A549 (cell line): ENCODE measurements around the gene TRAPPC2L. TPM values are rescaled to one million over a fixed set of nuclear protein-coding genes. Genes with fewer than 3 reads are reported as not detected.

Source experiments
- ATAC-seq, 2 experiments: fragments of 200-7000 bp in 1 of 2; fragments of >200 bp in 1 of 2; cut with Nextera tagmentation in 1 of 2; cut with Tn5 transposase in 1 of 2; 3 replicates each; pipeline versions ENCODE4 v1.8.0 to v1.9.1; 2018 to 2020; ENCODE audit warnings: mild to moderate bottlenecking in 1 of 2, moderate library complexity in 1 of 2
- CTCF ChIA-PET: fragments of 300-600 bp; sonication (Branson Sonifier 250); formaldehyde crosslinking; extraction: SDS; loops from one replicate; lab custom pipeline; 2021; ENCODE audit warnings: antibody characterized with exemption, inconsistent platforms; lab: Yijun Ruan, JAX
- POLR2A ChIA-PET: fragments of 350-600 bp; formaldehyde crosslinking; extraction: SDS; loops from one replicate; lab custom pipeline; 2021; ENCODE audit warnings: antibody characterized with exemption, inconsistent platforms; lab: Yijun Ruan, JAX
- DNase-seq, 2 experiments: peaks; one replicate each; pipeline versions ENCODE4 v3.0.0 to v3.0.0-alpha.2; 2011 to 2016; ENCODE audit warnings: low read depth in 1 of 2, low spot score in 1 of 2
- FAIRE-seq: peaks from 2 replicates; lab custom pipeline; 2011; peaks lifted over from hg19 to GRCh38; lab: Jason Lieb, UNC
- H3K27ac ChIP-seq, 2 experiments: fragments of >200 bp; sonication (Bioruptor Twin); formaldehyde crosslinking; 3 replicates each; pipeline ENCODE4 v1.5.1; 2016 to 2017
- H3K4me1 ChIP-seq: fragments of >200 bp; sonication (Bioruptor Twin); formaldehyde crosslinking; 3 replicates; pipeline ENCODE4 v1.6.1; 2016
- H3K4me2 ChIP-seq: fragments of >200 bp; sonication (Bioruptor Twin); formaldehyde crosslinking; 3 replicates; pipeline ENCODE4 v1.6.1; 2016
- H3K4me3 ChIP-seq: fragments of >200 bp; sonication (Bioruptor Twin); formaldehyde crosslinking; 3 replicates; pipeline ENCODE4 v1.5.1; 2016
- H3K9me3 ChIP-seq: fragments of >200 bp; sonication (Bioruptor Twin); formaldehyde crosslinking; 3 replicates; pipeline ENCODE4 v1.6.1; 2016
- BHLHE40 ChIP-seq: IDR thresholded peaks from 2 replicates; pipeline ENCODE4 v1.6.1; 2012; ENCODE audit warnings: low read depth, low read length, inconsistent platforms
- CBX2 ChIP-seq: fragments of 200-600 bp; sonication (generic); IDR thresholded peaks from 2 replicates; pipeline ENCODE4 v1.6.1; 2016; ENCODE audit warnings: low read depth, mild to moderate bottlenecking, borderline replicate concordance
- CEBPB ChIP-seq, 2 experiments: fragments of >200 bp in 1 of 2; sonication (Bioruptor Twin) in 1 of 2; formaldehyde crosslinking in 1 of 2; IDR thresholded peaks; 2 replicates each; pipeline ENCODE4 v1.6.1; 2012 to 2016
- EHF ChIP-seq: fragments of 250-450 bp; sonication (Bioruptor Pico); IDR thresholded peaks from 2 replicates; pipeline ENCODE4 v1.5.0; 2020; ENCODE audit warnings: mild to moderate bottlenecking
- ELK1 ChIP-seq: fragments of 150-350 bp; IDR thresholded peaks from 2 replicates; pipeline ENCODE4 v1.6.1; 2014; ENCODE audit warnings: low read depth, mild to moderate bottlenecking, low read length
- ESRRA ChIP-seq: fragments of 150-350 bp; IDR thresholded peaks from 2 replicates; pipeline ENCODE4 v1.6.1; 2014; ENCODE audit warnings: mild to moderate bottlenecking, low read length, borderline replicate concordance
- FOXS1 ChIP-seq: fragments of 250-450 bp; sonication (Bioruptor Pico); IDR thresholded peaks from 2 replicates; pipeline ENCODE4 v1.5.0; 2020; ENCODE audit warnings: mild to moderate bottlenecking, moderate library complexity
- HEYL ChIP-seq: fragments of 250-450 bp; sonication (Bioruptor Pico); IDR thresholded peaks from 2 replicates; pipeline ENCODE4 v1.8.0; 2021; ENCODE audit warnings: mild to moderate bottlenecking, moderate library complexity
- HMGXB4 ChIP-seq: fragments of 250-450 bp; sonication (Bioruptor Pico); IDR thresholded peaks from 2 replicates; pipeline ENCODE4 v1.5.0; 2021; ENCODE audit warnings: mild to moderate bottlenecking, moderate library complexity, borderline replicate concordance
- JUN ChIP-seq, 2 experiments: fragments of >200 bp; sonication (Bioruptor Twin); formaldehyde crosslinking; IDR thresholded peaks; 2 replicates in 1 of 2; 3 replicates in 1 of 2; pipeline ENCODE4 v1.6.1; 2016 to 2017
- KDM1A ChIP-seq: fragments of 200-600 bp; sonication (generic); IDR thresholded peaks from 2 replicates; pipeline ENCODE4 v1.6.1; 2016; ENCODE audit warnings: low read depth, mild to moderate bottlenecking
- KDM5A ChIP-seq: fragments of 200-600 bp; sonication (generic); IDR thresholded peaks from 2 replicates; pipeline ENCODE4 v1.6.1; 2016; ENCODE audit warnings: antibody characterized with exemption, mild to moderate bottlenecking
- PBX3 ChIP-seq: IDR thresholded peaks from 2 replicates; pipeline ENCODE4 v1.6.1; 2012
- POLR2A ChIP-seq: IDR thresholded peaks from 2 replicates; pipeline ENCODE4 v1.6.1; 2012; ENCODE audit warnings: mild to moderate bottlenecking, low read length
- RAD21 ChIP-seq, 2 experiments: fragments of >200 bp in 1 of 2; sonication (Bioruptor Twin) in 1 of 2; formaldehyde crosslinking in 1 of 2; IDR thresholded peaks in 1 of 2; conservative IDR thresholded peaks in 1 of 2; 2 replicates in 1 of 2; 3 replicates in 1 of 2; pipeline ENCODE4 v1.6.1; 2012 to 2018; ENCODE audit warnings: inconsistent platforms in 1 of 2
- RARB ChIP-seq: fragments of 250-450 bp; sonication (Bioruptor Pico); IDR thresholded peaks from 2 replicates; pipeline ENCODE4 v1.8.0; 2021; ENCODE audit warnings: mild to moderate bottlenecking, moderate library complexity
- RCOR1 ChIP-seq: fragments of 150-350 bp; IDR thresholded peaks from 2 replicates; pipeline ENCODE4 v1.6.1; 2014; ENCODE audit warnings: antibody characterized with exemption, low read length, low read depth
- REST ChIP-seq: fragments of 200-600 bp; sonication (generic); IDR thresholded peaks from 2 replicates; pipeline ENCODE4 v1.6.1; 2016; ENCODE audit warnings: antibody characterized with exemption, mild to moderate bottlenecking, moderate library complexity
- RFX5 ChIP-seq: fragments of 450-650 bp; IDR thresholded peaks from 2 replicates; pipeline ENCODE4 v1.7.1; 2014; ENCODE audit warnings: antibody characterized with exemption, mild to moderate bottlenecking, moderate library complexity
- SMC3 ChIP-seq: fragments of >200 bp; sonication (Bioruptor Twin); formaldehyde crosslinking; IDR thresholded peaks from 3 replicates; pipeline ENCODE4 v1.6.1; 2018; ENCODE audit warnings: inconsistent platforms
- SREBF2 ChIP-seq: fragments of 450-650 bp; IDR thresholded peaks from 2 replicates; pipeline ENCODE4 v1.6.1; 2014; ENCODE audit warnings: mild to moderate bottlenecking, moderate library complexity
- TFCP2L1 ChIP-seq: fragments of 250-450 bp; sonication (Bioruptor Pico); IDR thresholded peaks from 2 replicates; pipeline ENCODE4 v1.5.0; 2021; ENCODE audit warnings: mild to moderate bottlenecking
- USF2 ChIP-seq: fragments of 450-650 bp; IDR thresholded peaks from 2 replicates; pipeline ENCODE4 v1.6.1; 2014; ENCODE audit warnings: antibody characterized with exemption
- ZC3H11A ChIP-seq: fragments of 450-650 bp; IDR thresholded peaks from 2 replicates; pipeline ENCODE4 v1.6.1; 2014; ENCODE audit warnings: antibody characterized with exemption, mild to moderate bottlenecking
- ZFP36 ChIP-seq: fragments of 450-650 bp; IDR thresholded peaks from 2 replicates; pipeline ENCODE4 v1.6.1; 2014; ENCODE audit warnings: borderline replicate concordance; ENCODE audit not compliant: partially characterized antibody
- ZSCAN20 ChIP-seq: fragments of 250-450 bp; sonication (Bioruptor Pico); IDR thresholded peaks from 2 replicates; pipeline ENCODE4 v1.8.0; 2022; ENCODE audit warnings: mild to moderate bottlenecking, moderate library complexity
- WGBS: methylation state at CpG from one replicate; pipeline ENCODE4 v1.1.6; 2017; ENCODE audit errors: missing lambda C conversion rate; 5-methylcytosine and 5-hydroxymethylcytosine counted together
- polyA plus RNA-seq, 4 experiments: library from polyadenylated mRNA; depleted of rRNA in 3 of 4; stranded (reverse); fragments of >200 nt; fragmentation: RNase III in 1 of 4; extraction: RNeasy Plus Mini Kit Qiagen cat#74134 plus additional on column Dnase treatment in 1 of 4; gene quantifications; 2 replicates in 3 of 4; 3 replicates in 1 of 4; pipeline ENCODE4 v1.2.3, GENCODE V29; 2011 to 2017

TRAPPC2L gene
- polyA plus RNA-seq, 2 of the 4 experiments (the other 2 are of a cell fraction) = 70.3 to 80.2 TPM

GRCh38 chr16:88859381-88860091 is 2.6 kb downstream of the TRAPPC2L start:
- Histone ChIP-seq H3K27ac (no peak overlapping the region), H3K9me3 (no peaks in the 10 kb centered on the region), H3K4me2 (no peak overlapping the region), H3K4me3 (no peak overlapping the region), H3K4me1 (peaks cover 19% of the 10 kb centered on the region)
- FAIRE-seq = no peak
- TF ChIP-seq KDM5A (no peak), SREBF2 (no peak), HMGXB4 (CRISPR knock-in tag) (no peak), JUN (IDR thresholded peaks at IDR 0.05) (no peak), ZC3H11A (no peak), RFX5 (no peak), ELK1 (no peak), PBX3 (no peak), SMC3 (no peak), FOXS1 (CRISPR knock-in tag) (no peak), ZSCAN20 (CRISPR knock-in tag) (no peak), TFCP2L1 (no peak), EHF (CRISPR knock-in tag) (no peak), POLR2A (no peak), RARB (CRISPR knock-in tag) (no peak), CEBPB (IDR thresholded peaks at IDR 0.05) (no peak)
- no peak for ATAC-seq
- ChIA-PET CTCF (interaction anchor here (0.9 to 2.6 kb wide), 2 partner anchors 42 to 81 kb away, joined by 3 to 39 read pairs; no protein-coding TSS in a partner anchor), POLR2A (no interaction called here)
- no peak for DNase-seq
- WGBS = 90% methylated on average over 20 of the region's 20 CpGs

GRCh38 chr16:88861359-88861758 is 4.4 kb downstream of the TRAPPC2L start:
- FAIRE-seq (no peak), DNase-seq (no peak), ATAC-seq (no peak)
- 96% methylated on average over 8 of the region's 19 CpGs for WGBS
- ChIA-PET POLR2A (no interaction called here), CTCF (interaction anchor here (1.5 kb wide), 1 partner anchor 29 kb away, joined by 3 read pairs; no protein-coding TSS in a partner anchor)
- Histone ChIP-seq H3K4me3 (no peak overlapping the region), H3K27ac (no peak overlapping the region), H3K4me2 (no peak overlapping the region), H3K9me3 (no peaks in the 10 kb centered on the region), H3K4me1 (peaks cover 6% of the 10 kb centered on the region; the same call in 2 of the 3 replicates)
- no peak for TF ChIP-seq ESRRA
- TF ChIP-seq CBX2 = no peak
- TF ChIP-seq USF2 = no peak
- TF ChIP-seq RCOR1 = no peak
- no peak for TF ChIP-seq FOXS1 (CRISPR knock-in tag)
- TF ChIP-seq HEYL (CRISPR knock-in tag) = no peak
- TF ChIP-seq REST = no peak
- TF ChIP-seq RFX5 = no peak
- TF ChIP-seq SMC3 = no peak
- TF ChIP-seq BHLHE40 = no peak
- TF ChIP-seq KDM1A = no peak
- TF ChIP-seq ZFP36 = no peak
- no peak for TF ChIP-seq RAD21 (conservative IDR thresholded peaks at IDR 0.05 in 1 of 2, IDR thresholded peaks at IDR 0.05 in 1 of 2)
- no peak for TF ChIP-seq TFCP2L1
